Activated naive CD4-positive, alpha-beta T cell treated with anti-CD3 and anti-CD28 coated beads, Interleukin-2, amount 50 U/mL, for 24 hours (primary cell): Measurements from ENCODE around the gene CEACAM4.
"Not testable (repeated sequence)": the region's sequence is repeated elsewhere in the genome, so short reads cannot be mapped to it uniquely, and the experiment has no call there.

Experiments used
- H3K27ac Mint-ChIP-seq: one replicate; pipeline ENCODE4 v1.8.0; 2021; ENCODE audit warnings: mild to moderate bottlenecking, mixed read lengths
- H3K27me3 Mint-ChIP-seq: one replicate; pipeline ENCODE4 v1.8.0; 2021; ENCODE audit warnings: mixed read lengths
- H3K36me3 Mint-ChIP-seq: one replicate; pipeline ENCODE4 v1.8.0; 2021; ENCODE audit warnings: mixed read lengths
- H3K4me1 Mint-ChIP-seq: one replicate; pipeline ENCODE4 v1.8.0; 2021; ENCODE audit warnings: mixed read lengths
- H3K4me3 Mint-ChIP-seq: one replicate; pipeline ENCODE4 v1.8.0; 2021; ENCODE audit warnings: mild to moderate bottlenecking, mixed read lengths
- H3K9me3 Mint-ChIP-seq: one replicate; pipeline ENCODE4 v1.8.0; 2021; ENCODE audit warnings: mixed read lengths

Gene CEACAM4

GRCh38 chr19:41581068-41581467 lies 45.8 kb downstream of the CEACAM4 start:
- not testable (repeated sequence) for H3K27me3 Mint-ChIP-seq, H3K9me3 Mint-ChIP-seq, H3K27ac Mint-ChIP-seq, H3K4me3 Mint-ChIP-seq
- Mint-ChIP-seq H3K4me1 (peaks cover 16% of the 10 kb centered on the region), H3K36me3 (peaks cover 37% of the 10 kb centered on the region)

GRCh38 chr19:41578886-41579285 lies 48.0 kb downstream of the CEACAM4 start:
- Mint-ChIP-seq H3K27ac (no peak overlapping the region), H3K9me3 (no peaks in the 10 kb centered on the region), H3K27me3 (no peaks in the 10 kb centered on the region), H3K4me3 (no peak overlapping the region), H3K36me3 (peaks cover 37% of the 10 kb centered on the region), H3K4me1 (peaks cover 30% of the 10 kb centered on the region)

- H3K36me3 Mint-ChIP-seq, result peaks cover 29% of the 10 kb centered on the region
Observed at GRCh38 chr19:41577833-41578232, 49.0 kb downstream of the CEACAM4 start.

GRCh38 chr19:41577144-41577830 lies 49.6 kb downstream of the CEACAM4 start:
- Mint-ChIP-seq H3K36me3 (peaks cover 26% of the 10 kb centered on the region), H3K9me3 (no peaks in the 10 kb centered on the region), H3K4me3 (no peak overlapping the region), H3K27ac (no peak overlapping the region), H3K4me1 (peaks cover 30% of the 10 kb centered on the region), H3K27me3 (no peaks in the 10 kb centered on the region)

More at GRCh38 chr19:41577833-41578232, 49.0 kb downstream of the CEACAM4 start:
- H3K27ac Mint-ChIP-seq, result no peak overlapping the region
- H3K4me3 Mint-ChIP-seq, result no peak overlapping the region
- no peaks in the 10 kb centered on the region for H3K27me3 Mint-ChIP-seq
- no peaks in the 10 kb centered on the region for H3K9me3 Mint-ChIP-seq
- H3K4me1 Mint-ChIP-seq, result peaks cover 30% of the 10 kb centered on the region

GRCh38 chr19:41575998-41576397 lies 50.9 kb downstream of the CEACAM4 start, which contains the start of gene CEACAM21:
CEACAM21 (plus strand) TSS chr19:41576166; CDS start chr19:41576275, 109 bp downstream.
- Mint-ChIP-seq H3K27ac (peak within 1 kb of the TSS; percentile 88), H3K9me3 (no peaks in the 10 kb centered on the region), H3K4me1 (peaks cover 32% of the 10 kb centered on the region), H3K4me3 (peak within 1 kb of the TSS; percentile 74), H3K36me3 (peaks cover 14% of the 10 kb centered on the region), H3K27me3 (no peaks in the 10 kb centered on the region)

- peaks cover 4% of the 10 kb centered on the region for H3K36me3 Mint-ChIP-seq
- no peak overlapping the region for H3K27ac Mint-ChIP-seq
- H3K27me3 Mint-ChIP-seq, result no peaks in the 10 kb centered on the region
- peaks cover 57% of the 10 kb centered on the region for H3K4me1 Mint-ChIP-seq
- H3K4me3 Mint-ChIP-seq, result no peak overlapping the region
- no peaks in the 10 kb centered on the region for H3K9me3 Mint-ChIP-seq
Observed at GRCh38 chr19:41570639-41571112, 56.2 kb downstream of the CEACAM4 start.

GRCh38 chr19:41570179-41570578 lies 56.7 kb downstream of the CEACAM4 start:
- H3K9me3 Mint-ChIP-seq, result no peaks in the 10 kb centered on the region
- peaks cover 56% of the 10 kb centered on the region for H3K4me1 Mint-ChIP-seq
- H3K27me3 Mint-ChIP-seq, result no peaks in the 10 kb centered on the region
- peaks cover 4% of the 10 kb centered on the region for H3K36me3 Mint-ChIP-seq
- H3K27ac Mint-ChIP-seq, result no peak overlapping the region
- no peak overlapping the region for H3K4me3 Mint-ChIP-seq

GRCh38 chr19:41569481-41570150 lies 57.3 kb downstream of the CEACAM4 start:
- Mint-ChIP-seq H3K27me3 (no peaks in the 10 kb centered on the region), H3K36me3 (peaks cover 4% of the 10 kb centered on the region), H3K4me1 (peaks cover 52% of the 10 kb centered on the region), H3K4me3 (no peak overlapping the region), H3K9me3 (no peaks in the 10 kb centered on the region), H3K27ac (no peak overlapping the region)
